Panc1 (cell line): Measurements from ENCODE around the gene CFDP1. TPM values are rescaled to one million over a fixed set of nuclear protein-coding genes. Genes with fewer than 3 reads are reported as not detected.

ENCODE experiments used
- ATAC-seq: fragments of 200-7000 bp; cut with Tn5 transposase; 2 replicates; pipeline ENCODE4 v1.9.1; 2020; ENCODE audit warnings: mild to moderate bottlenecking, moderate library complexity
- BruUV-seq: library from RNA; stranded (reverse); fragments of 400-500 nt; replicated peaks from 2 replicates; lab custom pipeline; 2021; lab: Mats Ljungman, UMichigan
- CTCF ChIA-PET: fragments of 300-600 bp; sonication (Branson Sonifier 250); formaldehyde crosslinking; loops from one replicate; lab custom pipeline; 2022; ENCODE audit warnings: antibody characterized with exemption; lab: Charles Lee
- POLR2A ChIA-PET: fragments of 300-600 bp; sonication (Branson Sonifier 250); formaldehyde crosslinking; loops from one replicate; lab custom pipeline; 2022; ENCODE audit warnings: antibody characterized with exemption; lab: Charles Lee
- DNase-seq: peaks from one replicate; pipeline ENCODE4 v3.0.0-alpha.2; 2010; ENCODE audit warnings: low read depth, low spot score
- H3K27ac ChIP-seq: 2 replicates; pipeline ENCODE4 v1.5.1; 2011; ENCODE audit warnings: mild to moderate bottlenecking, low read length, inconsistent platforms
- H3K27me3 ChIP-seq: fragments of 200-500 bp; sonication (Bioruptor generic); 2 replicates; pipeline ENCODE4 v1.6.0; 2014; ENCODE audit warnings: low read length, inconsistent platforms; ENCODE audit not compliant: control insufficient read depth, insufficient read depth
- H3K36me3 ChIP-seq: fragments of 200-500 bp; sonication (Bioruptor generic); 2 replicates; pipeline ENCODE4 v1.5.1; 2014; ENCODE audit warnings: inconsistent platforms, mild to moderate bottlenecking, low read length, moderate library complexity; ENCODE audit not compliant: control insufficient read depth, insufficient read depth
- H3K4me1 ChIP-seq: 2 replicates; pipeline ENCODE4 v1.5.1; 2011; ENCODE audit warnings: inconsistent platforms, mild to moderate bottlenecking, low read length, moderate library complexity; ENCODE audit not compliant: control insufficient read depth, insufficient read depth
- H3K4me3 ChIP-seq, 2 experiments: 2 replicates each; pipeline ENCODE4 v1.5.1; 2011 to 2012; ENCODE audit warnings: low read depth in 2 of 2, low read length in 2 of 2, mild to moderate bottlenecking in 2 of 2, inconsistent platforms in 1 of 2, moderate library complexity in 1 of 2
- H3K9me3 ChIP-seq: fragments of 200-500 bp; sonication (Bioruptor generic); 2 replicates; pipeline ENCODE4 v1.5.1; 2014; ENCODE audit warnings: low read depth, mild to moderate bottlenecking, inconsistent platforms, low read length, moderate library complexity; ENCODE audit not compliant: control insufficient read depth, insufficient read depth
- POLR2AphosphoS5 ChIP-seq: IDR thresholded peaks from 2 replicates; pipeline ENCODE4 v1.6.1; 2012; ENCODE audit warnings: mild to moderate bottlenecking, low read depth, low read length, moderate library complexity
- SIN3A ChIP-seq: IDR thresholded peaks from 2 replicates; pipeline ENCODE4 v1.6.1; 2012; ENCODE audit warnings: low read depth, mild to moderate bottlenecking, low read length, moderate library complexity, borderline replicate concordance; ENCODE audit not compliant: insufficient read depth
- TCF7L2 ChIP-seq: IDR thresholded peaks from 2 replicates; pipeline ENCODE4 v1.6.1; 2011; ENCODE audit warnings: mild to moderate bottlenecking, low read depth, low read length, inconsistent platforms
- in situ Hi-C: cut with HindIII; loops from 2 replicates; pipeline ENCODE4 v1.10.0; 2016; ENCODE audit warnings: low sequenced_read_pairs, low pct_unique_long_range_greater_than_20kb
- intact Hi-C: fragments of 100-400 bp; cut with micrococcal nuclease; formaldehyde crosslinking; loops from one replicate; pipeline ENCODE4 v1.10.0; 2022; ENCODE audit not compliant: unreplicated experiment
- total RNA-seq: library from RNA; stranded (reverse); gene quantifications from one replicate; pipeline ENCODE4 v1.2.1, GENCODE V29; 2021; ENCODE audit not compliant: unreplicated experiment
- TF ChIP-seq, protein P1 (sequence below): fragments of 450-650 bp; IDR thresholded peaks from 2 replicates; pipeline ENCODE4 v1.5.1; 2017; ENCODE audit warnings: mild to moderate bottlenecking
- TF ChIP-seq, protein P2 (sequence below), 2 experiments: IDR thresholded peaks; 2 replicates each; pipeline ENCODE4 v1.6.1; 2011 to 2012; ENCODE audit warnings: low read depth in 2 of 2, control low read depth in 1 of 2, low read length in 1 of 2, mild to moderate bottlenecking in 1 of 2, moderate library complexity in 1 of 2; ENCODE audit not compliant: insufficient read depth in 1 of 2

The CFDP1 gene
- total RNA-seq, 1 experiment from 2014 or later = 25.7 TPM

DNA sequence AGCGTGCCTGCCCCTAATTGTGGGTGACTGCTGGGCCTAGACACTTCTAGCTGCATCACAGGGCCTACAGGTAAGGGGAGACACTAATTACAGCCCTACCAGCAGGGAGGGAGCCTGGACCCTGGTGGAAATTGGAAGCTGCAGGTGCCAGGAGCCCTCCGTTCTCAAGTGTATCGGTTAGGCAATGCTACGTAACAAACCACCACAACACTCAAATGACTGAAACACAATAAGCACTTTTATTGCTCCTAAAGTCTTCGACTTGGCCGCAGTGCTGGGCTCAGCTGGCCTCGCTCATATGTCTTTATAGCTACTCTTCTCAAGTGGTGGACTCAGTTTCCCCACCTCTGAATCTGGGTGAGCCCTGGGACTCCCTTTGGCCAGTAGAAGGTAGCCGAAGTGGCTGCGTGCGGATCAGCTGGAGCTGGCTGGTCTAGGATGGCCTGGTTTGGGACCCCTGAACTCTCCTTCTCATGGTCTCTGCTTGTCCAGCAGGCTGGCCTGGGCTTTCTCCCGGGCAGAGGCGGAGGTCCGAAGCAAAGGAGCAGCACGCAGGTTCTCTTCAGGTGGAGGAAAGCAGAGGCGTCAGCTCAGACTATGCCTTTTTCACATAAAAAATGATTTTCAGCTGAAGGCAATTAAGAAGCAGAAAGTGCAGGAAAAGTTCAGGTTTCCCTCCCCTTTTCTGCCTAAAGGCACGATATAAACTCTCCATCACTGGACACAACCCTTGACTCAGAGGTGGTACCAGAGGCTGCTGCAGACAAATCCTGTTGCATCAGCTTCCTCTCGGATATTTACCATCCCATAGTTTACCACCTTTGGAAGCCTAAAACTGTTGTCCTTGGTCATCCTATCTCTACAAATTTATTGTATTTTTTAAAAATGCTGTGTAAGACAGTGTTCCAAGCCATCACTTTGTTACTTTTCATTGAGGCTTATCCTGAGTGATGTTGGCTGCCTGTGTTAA lies 39.9 kb upstream of the CFDP1 start:
- no peak for ATAC-seq
- H3K4me3 ChIP-seq = no peak overlapping the region
- no peaks in the 10 kb centered on the region for H3K27me3 ChIP-seq
- no peaks in the 10 kb centered on the region for H3K9me3 ChIP-seq
- in situ Hi-C loops (no loop called here), intact Hi-C loops (loop anchor here (5.0 to 10.0 kb wide), 3 partner anchors 82 to 289 kb away; partner anchors contain the start of genes ADAT1 and TMEM231)
- CTCF ChIA-PET = no interaction called here
- DNase-seq = no peak
- POLR2A ChIA-PET = no interaction called here
- H3K36me3 ChIP-seq = no peaks in the 10 kb centered on the region
- no peaks in the 10 kb centered on the region for H3K4me1 ChIP-seq
- no TSS peak for BruUV-seq
- no peak overlapping the region for H3K27ac ChIP-seq
- TF ChIP-seq, protein P1, sequence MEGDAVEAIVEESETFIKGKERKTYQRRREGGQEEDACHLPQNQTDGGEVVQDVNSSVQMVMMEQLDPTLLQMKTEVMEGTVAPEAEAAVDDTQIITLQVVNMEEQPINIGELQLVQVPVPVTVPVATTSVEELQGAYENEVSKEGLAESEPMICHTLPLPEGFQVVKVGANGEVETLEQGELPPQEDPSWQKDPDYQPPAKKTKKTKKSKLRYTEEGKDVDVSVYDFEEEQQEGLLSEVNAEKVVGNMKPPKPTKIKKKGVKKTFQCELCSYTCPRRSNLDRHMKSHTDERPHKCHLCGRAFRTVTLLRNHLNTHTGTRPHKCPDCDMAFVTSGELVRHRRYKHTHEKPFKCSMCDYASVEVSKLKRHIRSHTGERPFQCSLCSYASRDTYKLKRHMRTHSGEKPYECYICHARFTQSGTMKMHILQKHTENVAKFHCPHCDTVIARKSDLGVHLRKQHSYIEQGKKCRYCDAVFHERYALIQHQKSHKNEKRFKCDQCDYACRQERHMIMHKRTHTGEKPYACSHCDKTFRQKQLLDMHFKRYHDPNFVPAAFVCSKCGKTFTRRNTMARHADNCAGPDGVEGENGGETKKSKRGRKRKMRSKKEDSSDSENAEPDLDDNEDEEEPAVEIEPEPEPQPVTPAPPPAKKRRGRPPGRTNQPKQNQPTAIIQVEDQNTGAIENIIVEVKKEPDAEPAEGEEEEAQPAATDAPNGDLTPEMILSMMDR = no peak
- TF ChIP-seq SIN3A (no peak), POLR2AphosphoS5 (no peak)

DNA sequence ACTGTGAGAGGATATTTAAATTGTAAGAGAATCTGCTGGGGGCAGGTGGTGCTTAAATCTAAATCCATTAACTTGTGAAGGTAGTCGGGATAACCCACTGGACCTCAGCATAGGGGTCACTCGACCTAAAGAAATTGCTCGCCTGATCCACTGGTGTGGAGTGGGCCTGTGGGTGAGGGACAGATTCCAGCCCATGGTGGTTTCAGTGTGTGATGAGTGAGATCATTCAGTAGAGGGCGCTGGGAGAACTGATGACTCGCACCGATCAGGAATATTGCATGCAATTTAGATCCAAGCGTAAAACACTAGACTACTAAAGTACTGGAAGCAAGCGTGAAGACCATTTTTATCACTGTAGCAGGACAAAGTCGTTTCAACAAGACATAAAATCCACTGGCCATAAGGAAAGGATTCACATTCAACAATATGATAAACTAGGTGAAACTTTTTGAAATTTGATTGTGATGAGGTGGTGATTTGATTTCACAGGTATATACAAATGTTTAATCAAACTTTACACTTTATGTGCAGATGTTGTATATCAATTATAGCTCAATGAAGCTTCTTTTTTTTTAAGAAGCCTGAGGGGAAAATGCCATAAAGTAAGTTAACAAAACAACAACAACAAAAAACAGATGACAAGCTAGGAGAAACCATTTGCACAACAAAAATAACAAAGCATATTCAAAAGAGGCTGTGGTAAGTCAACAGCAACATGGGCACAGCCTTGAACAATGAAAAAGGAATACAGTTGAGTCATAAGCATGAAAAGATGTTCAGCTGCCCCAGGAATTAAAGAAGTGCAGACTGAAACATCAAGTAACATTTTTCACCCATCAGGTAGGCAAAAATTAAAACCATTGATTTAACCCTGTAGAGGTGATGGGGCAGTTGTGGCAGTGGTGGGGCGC lies 38.7 kb upstream of the CFDP1 start:
- Histone ChIP-seq H3K27me3 (no peaks in the 10 kb centered on the region), H3K36me3 (no peaks in the 10 kb centered on the region), H3K4me3 (no peak overlapping the region), H3K9me3 (no peaks in the 10 kb centered on the region), H3K27ac (no peak overlapping the region), H3K4me1 (no peaks in the 10 kb centered on the region)
- POLR2A ChIA-PET = interaction anchor here (0.5 kb wide), 1 partner anchor 45 kb away, joined by 7 read pairs; no protein-coding TSS in a partner anchor
- ATAC-seq (peak; percentile 93), DNase-seq (peak; percentile 43)
- CTCF ChIA-PET = interaction anchor here (0.6 to 0.7 kb wide), 3 partner anchors 31 to 206 kb away, joined by 3 to 11 read pairs (median 3); no protein-coding TSS in a partner anchor
- in situ Hi-C loops (no loop called here), intact Hi-C loops (loop anchor here (5.0 to 10.0 kb wide), 3 partner anchors 83 to 290 kb away; partner anchors contain the start of genes ADAT1 and TMEM231)
- BruUV-seq = no TSS peak
- TF ChIP-seq, protein P2, sequence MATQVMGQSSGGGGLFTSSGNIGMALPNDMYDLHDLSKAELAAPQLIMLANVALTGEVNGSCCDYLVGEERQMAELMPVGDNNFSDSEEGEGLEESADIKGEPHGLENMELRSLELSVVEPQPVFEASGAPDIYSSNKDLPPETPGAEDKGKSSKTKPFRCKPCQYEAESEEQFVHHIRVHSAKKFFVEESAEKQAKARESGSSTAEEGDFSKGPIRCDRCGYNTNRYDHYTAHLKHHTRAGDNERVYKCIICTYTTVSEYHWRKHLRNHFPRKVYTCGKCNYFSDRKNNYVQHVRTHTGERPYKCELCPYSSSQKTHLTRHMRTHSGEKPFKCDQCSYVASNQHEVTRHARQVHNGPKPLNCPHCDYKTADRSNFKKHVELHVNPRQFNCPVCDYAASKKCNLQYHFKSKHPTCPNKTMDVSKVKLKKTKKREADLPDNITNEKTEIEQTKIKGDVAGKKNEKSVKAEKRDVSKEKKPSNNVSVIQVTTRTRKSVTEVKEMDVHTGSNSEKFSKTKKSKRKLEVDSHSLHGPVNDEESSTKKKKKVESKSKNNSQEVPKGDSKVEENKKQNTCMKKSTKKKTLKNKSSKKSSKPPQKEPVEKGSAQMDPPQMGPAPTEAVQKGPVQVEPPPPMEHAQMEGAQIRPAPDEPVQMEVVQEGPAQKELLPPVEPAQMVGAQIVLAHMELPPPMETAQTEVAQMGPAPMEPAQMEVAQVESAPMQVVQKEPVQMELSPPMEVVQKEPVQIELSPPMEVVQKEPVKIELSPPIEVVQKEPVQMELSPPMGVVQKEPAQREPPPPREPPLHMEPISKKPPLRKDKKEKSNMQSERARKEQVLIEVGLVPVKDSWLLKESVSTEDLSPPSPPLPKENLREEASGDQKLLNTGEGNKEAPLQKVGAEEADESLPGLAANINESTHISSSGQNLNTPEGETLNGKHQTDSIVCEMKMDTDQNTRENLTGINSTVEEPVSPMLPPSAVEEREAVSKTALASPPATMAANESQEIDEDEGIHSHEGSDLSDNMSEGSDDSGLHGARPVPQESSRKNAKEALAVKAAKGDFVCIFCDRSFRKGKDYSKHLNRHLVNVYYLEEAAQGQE (IDR thresholded peaks at IDR 0.05; ENCODE audit: insufficient read depth in 1 of 2, low read depth in 2 of 2, low read length in 1 of 2) = no peak
- TF ChIP-seq, protein P1 = peak; percentile 81
- no peak for TF ChIP-seq TCF7L2
